Measurements from ENCODE around the gene MTIF3.

The MTIF3 gene

GRCh38 chr13:27489456-27489855 lies 39.1 kb upstream of the MTIF3 start:
- no peak for TF ChIP-seq CTCF (conservative IDR thresholded peaks at IDR 0.05; ENCODE audit: low read depth, low read length)
- H3K4me3 ChIP-seq (ENCODE audit: low read length) = no peak overlapping the region
- no peak for DNase-seq (ENCODE audit: low read depth)

GRCh38 chr13:27487776-27488175 lies 37.4 kb upstream of the MTIF3 start:
- no peak for TF ChIP-seq CTCF (conservative IDR thresholded peaks at IDR 0.05; ENCODE audit: low read depth, low read length)
- no peak overlapping the region for H3K4me3 ChIP-seq (ENCODE audit: low read length)
- DNase-seq (ENCODE audit: low read depth) = no peak

GRCh38 chr13:27483421-27483820 lies 33.1 kb upstream of the MTIF3 start:
- TF ChIP-seq CTCF (conservative IDR thresholded peaks at IDR 0.05; ENCODE audit: low read depth, low read length) = no peak
- no peak for DNase-seq (ENCODE audit: low read depth)
- H3K4me3 ChIP-seq (ENCODE audit: low read length) = no peak overlapping the region

- no peak for DNase-seq (ENCODE audit: low read depth)
- H3K4me3 ChIP-seq (ENCODE audit: low read length) = no peak overlapping the region
- TF ChIP-seq CTCF (conservative IDR thresholded peaks at IDR 0.05; ENCODE audit: low read depth, low read length) = no peak
Observed at GRCh38 chr13:27482983-27483382, 32.6 kb upstream of the MTIF3 start.

- H3K4me3 ChIP-seq (ENCODE audit: low read length) = no peak overlapping the region
- no peak for DNase-seq (ENCODE audit: low read depth)
- peak; percentile 78 for TF ChIP-seq CTCF (conservative IDR thresholded peaks at IDR 0.05; ENCODE audit: low read depth, low read length)
Observed at GRCh38 chr13:27481766-27482165, 31.4 kb upstream of the MTIF3 start.

- H3K4me3 ChIP-seq (ENCODE audit: low read length) = no peak overlapping the region
- no peak for DNase-seq (ENCODE audit: low read depth)
- TF ChIP-seq CTCF (conservative IDR thresholded peaks at IDR 0.05; ENCODE audit: low read depth, low read length) = no peak
Observed at GRCh38 chr13:27476943-27477703, 26.8 kb upstream of the MTIF3 start.

GRCh38 chr13:27474751-27475268 lies 24.4 kb upstream of the MTIF3 start:
- no peak overlapping the region for H3K4me3 ChIP-seq (ENCODE audit: low read length)
- TF ChIP-seq CTCF (conservative IDR thresholded peaks at IDR 0.05; ENCODE audit: low read depth, low read length) = no peak
- no peak for DNase-seq (ENCODE audit: low read depth)

All from retinal pigment epithelial cell (primary cell).